Liver (tissue), 9 donors: ENCODE measurements around the gene CALML5. TPM values are rescaled to one million over a fixed set of nuclear protein-coding genes. Genes with fewer than 3 reads are reported as not detected.
A peak's percentile ranks its signal among the peaks of the same experiment; 100 is the strongest.

Experiments
- DNase-seq: peaks from one replicate; pipeline ENCODE4 v3.0.0-alpha.2; 2017; ENCODE audit warnings: low spot score
- H3K27ac ChIP-seq, 2 donors: one replicate each; pipeline ENCODE4 v1.7.0; 2013; ENCODE audit warnings: inconsistent platforms in 2 of 2, low read length in 2 of 2, control low read depth in 1 of 2, low read depth in 1 of 2, mild to moderate bottlenecking in 1 of 2
- H3K27me3 ChIP-seq, 4 donors: one replicate each; pipeline versions ENCODE4 v1.6.1 to v1.7.0; 2013; ENCODE audit warnings: low read length in 3 of 4, inconsistent platforms in 1 of 4, mild to moderate bottlenecking in 1 of 4, moderate library complexity in 1 of 4; ENCODE audit not compliant: control insufficient read depth in 4 of 4, insufficient read depth in 4 of 4
- H3K36me3 ChIP-seq, 4 donors: one replicate each; pipeline versions ENCODE4 v1.6.1 to v1.7.0; 2013; ENCODE audit warnings: low read length in 3 of 4, mild to moderate bottlenecking in 3 of 4, low read depth in 1 of 4, moderate library complexity in 1 of 4; ENCODE audit not compliant: control insufficient read depth in 4 of 4, insufficient read depth in 3 of 4
- H3K4me1 ChIP-seq, 4 donors: one replicate each; pipeline versions ENCODE4 v1.6.1 to v1.7.0; 2013; ENCODE audit warnings: low read length in 3 of 4, mild to moderate bottlenecking in 3 of 4, moderate library complexity in 1 of 4; ENCODE audit not compliant: control insufficient read depth in 4 of 4, insufficient read depth in 4 of 4
- H3K4me3 ChIP-seq, 3 donors: one replicate each; pipeline versions ENCODE4 v1.6.1 to v1.7.0; 2013; ENCODE audit warnings: low read length in 3 of 3, control low read depth in 1 of 3, low read depth in 1 of 3, mild to moderate bottlenecking in 1 of 3
- H3K9ac ChIP-seq, 2 donors: one replicate each; pipeline ENCODE4 v1.7.0; 2013; ENCODE audit warnings: low read length in 2 of 2, mild to moderate bottlenecking in 2 of 2, moderate library complexity in 2 of 2, control low read depth in 1 of 2, low read depth in 1 of 2
- H3K9me3 ChIP-seq, 4 donors: one replicate each; pipeline versions ENCODE4 v1.6.1 to v1.7.0; 2013; ENCODE audit warnings: low read length in 3 of 4; ENCODE audit not compliant: control insufficient read depth in 4 of 4
- EGR1 ChIP-seq, 2 donors: IDR thresholded peaks; 2 replicates each; pipeline ENCODE4 v1.6.1; 2016 to 2018; ENCODE audit warnings: antibody characterized with exemption in 2 of 2, low read depth in 2 of 2
- FOXA1 ChIP-seq: IDR thresholded peaks from 2 replicates; pipeline ENCODE4 v1.6.1; 2016; ENCODE audit warnings: antibody characterized with exemption
- FOXA2 ChIP-seq: IDR thresholded peaks from 2 replicates; pipeline ENCODE4 v1.6.1; 2016; ENCODE audit warnings: antibody characterized with exemption
- JUND ChIP-seq, 2 donors: IDR thresholded peaks; 2 replicates each; pipeline ENCODE4 v1.6.1; 2016; ENCODE audit warnings: antibody characterized with exemption in 2 of 2
- NR2F2 ChIP-seq: IDR thresholded peaks from 2 replicates; pipeline ENCODE4 v1.6.1; 2016; ENCODE audit warnings: antibody characterized with exemption
- RAD21 ChIP-seq, 2 donors: IDR thresholded peaks; 2 replicates each; pipeline ENCODE4 v1.6.1; 2016; ENCODE audit warnings: antibody characterized with exemption in 2 of 2, mild to moderate bottlenecking in 2 of 2
- RXRA ChIP-seq, 2 donors: IDR thresholded peaks; 2 replicates each; pipeline ENCODE4 v1.6.1; 2017 to 2018; ENCODE audit warnings: antibody characterized with exemption in 2 of 2, mild to moderate bottlenecking in 1 of 2
- SP1 ChIP-seq: IDR thresholded peaks from 2 replicates; pipeline ENCODE4 v1.6.1; 2018; ENCODE audit warnings: antibody characterized with exemption, mild to moderate bottlenecking
- TAF1 ChIP-seq: conservative IDR thresholded peaks from 2 replicates; pipeline ENCODE4 v1.6.1; 2016; ENCODE audit warnings: antibody characterized with exemption, mild to moderate bottlenecking
- YY1 ChIP-seq: IDR thresholded peaks from 2 replicates; pipeline ENCODE4 v1.6.1; 2016; ENCODE audit warnings: antibody characterized with exemption, mild to moderate bottlenecking
- ZBTB33 ChIP-seq: IDR thresholded peaks from 2 replicates; pipeline ENCODE4 v1.6.1; 2016; ENCODE audit warnings: antibody characterized with exemption
- WGBS: extraction: QIAGEN DNeasy Blood & Tissue Kit; methylation state at CpG from one replicate; pipeline ENCODE4 v1.1.7; 2013; 5-methylcytosine and 5-hydroxymethylcytosine counted together
- polyA plus RNA-seq, 2 donors: library from polyadenylated mRNA; stranded (reverse) in 1 of 2; unstranded in 1 of 2; fragments of 200-250 nt in 1 of 2; fragments of >200 nt in 1 of 2; fragmentation: Nextera tagmentation in 1 of 2; extraction: Ambion mirVana in 1 of 2; gene quantifications; one replicate each; pipeline versions ENCODE4 v1.2.1 to v1.2.3, GENCODE V29; 2013 to 2015
- total RNA-seq, 2 donors: library from RNA; depleted of rRNA; stranded (reverse); fragments of >200 nt; gene quantifications; one replicate each; pipeline ENCODE4 v1.2.3, GENCODE V29; 2014
- TF ChIP-seq, protein P1 (sequence below): IDR thresholded peaks from 2 replicates; pipeline ENCODE4 v1.6.1; 2016; ENCODE audit warnings: antibody characterized with exemption, mild to moderate bottlenecking
- donor health status: healthy.
- donor health status: healthy.
- donor health status: healthy.
- donor health status: healthy.
- donor health status: healthy.

The CALML5 gene
- total and polyA plus RNA-seq, 4 donors, result not detected

DNA sequence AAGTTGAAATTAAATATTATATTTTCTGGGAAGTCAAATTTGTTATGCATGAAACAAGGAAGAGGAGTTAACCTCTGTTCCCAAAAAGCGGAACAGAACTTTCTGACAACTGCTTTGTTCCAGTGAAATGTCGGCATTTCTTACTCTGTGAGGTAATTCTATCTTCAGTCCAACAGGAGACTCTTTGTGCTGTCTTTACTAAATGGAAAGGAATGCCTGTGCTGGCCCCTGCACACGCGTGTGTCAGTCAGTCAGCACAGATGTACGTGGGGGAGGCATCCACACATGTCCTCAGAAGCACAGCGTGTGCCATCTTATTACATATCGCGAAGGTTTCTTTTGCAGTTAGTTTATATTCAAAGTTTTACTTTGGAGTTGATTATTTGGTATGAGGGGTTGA, 49.5 kb downstream of the CALML5 start (continued):
- no peak for TF ChIP-seq FOXA2
- TF ChIP-seq YY1, result peak; percentile 46

- Histone ChIP-seq H3K27me3 (no peaks in the 10 kb centered on the region), H3K9me3 (no peaks in the 10 kb centered on the region), H3K4me3 (peak overlapping the region in 2 of 3 donors; percentile 45 to 83), H3K9ac (peak overlapping the region; percentile 92 to 100), H3K4me1 (peaks cover 0 to 22% (median 9%) of the 10 kb centered on the region in 4 donors), H3K36me3 (peaks cover 1 to 22% (median 18%) of the 10 kb centered on the region in 4 donors), H3K27ac (peak overlapping the region; percentile 80 to 81)
- WGBS, result 14% methylated on average over 2 of the region's 2 CpGs
- DNase-seq, result no peak
- no peak for TF ChIP-seq FOXA1
- no peak for TF ChIP-seq JUND (IDR thresholded peaks at IDR 0.05)
- TF ChIP-seq YY1, result no peak
- no peak for TF ChIP-seq FOXA2
- no peak for TF ChIP-seq NR2F2
- TF ChIP-seq SP1, result no peak
- TF ChIP-seq RAD21 (IDR thresholded peaks at IDR 0.05), result no peak
- no peak for TF ChIP-seq EGR1 (IDR thresholded peaks at IDR 0.05; ENCODE audit: low read depth in 2 of 2)
- TF ChIP-seq, protein P1, sequence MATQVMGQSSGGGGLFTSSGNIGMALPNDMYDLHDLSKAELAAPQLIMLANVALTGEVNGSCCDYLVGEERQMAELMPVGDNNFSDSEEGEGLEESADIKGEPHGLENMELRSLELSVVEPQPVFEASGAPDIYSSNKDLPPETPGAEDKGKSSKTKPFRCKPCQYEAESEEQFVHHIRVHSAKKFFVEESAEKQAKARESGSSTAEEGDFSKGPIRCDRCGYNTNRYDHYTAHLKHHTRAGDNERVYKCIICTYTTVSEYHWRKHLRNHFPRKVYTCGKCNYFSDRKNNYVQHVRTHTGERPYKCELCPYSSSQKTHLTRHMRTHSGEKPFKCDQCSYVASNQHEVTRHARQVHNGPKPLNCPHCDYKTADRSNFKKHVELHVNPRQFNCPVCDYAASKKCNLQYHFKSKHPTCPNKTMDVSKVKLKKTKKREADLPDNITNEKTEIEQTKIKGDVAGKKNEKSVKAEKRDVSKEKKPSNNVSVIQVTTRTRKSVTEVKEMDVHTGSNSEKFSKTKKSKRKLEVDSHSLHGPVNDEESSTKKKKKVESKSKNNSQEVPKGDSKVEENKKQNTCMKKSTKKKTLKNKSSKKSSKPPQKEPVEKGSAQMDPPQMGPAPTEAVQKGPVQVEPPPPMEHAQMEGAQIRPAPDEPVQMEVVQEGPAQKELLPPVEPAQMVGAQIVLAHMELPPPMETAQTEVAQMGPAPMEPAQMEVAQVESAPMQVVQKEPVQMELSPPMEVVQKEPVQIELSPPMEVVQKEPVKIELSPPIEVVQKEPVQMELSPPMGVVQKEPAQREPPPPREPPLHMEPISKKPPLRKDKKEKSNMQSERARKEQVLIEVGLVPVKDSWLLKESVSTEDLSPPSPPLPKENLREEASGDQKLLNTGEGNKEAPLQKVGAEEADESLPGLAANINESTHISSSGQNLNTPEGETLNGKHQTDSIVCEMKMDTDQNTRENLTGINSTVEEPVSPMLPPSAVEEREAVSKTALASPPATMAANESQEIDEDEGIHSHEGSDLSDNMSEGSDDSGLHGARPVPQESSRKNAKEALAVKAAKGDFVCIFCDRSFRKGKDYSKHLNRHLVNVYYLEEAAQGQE, result no peak
- TF ChIP-seq ZBTB33, result no peak
- TF ChIP-seq RXRA (IDR thresholded peaks at IDR 0.05), result no peak
- TF ChIP-seq TAF1, result no peak
Measured at GRCh38 chr10:5449227-5449626, 50.1 kb downstream of the CALML5 start.

Other genes with a start within 250 kb of the CALML5 start
- gene UCN3, start 134.6 kb downstream of the CALML5 start, total RNA-seq, result under 1 TPM in 1 of 2 donors, not detected in 1; 0.23 TPM
- gene UCN3, start 134.6 kb downstream of the CALML5 start, polyA plus RNA-seq, result not detected
- under 1 TPM in 1 of 2 donors, not detected in 1; 0.75 TPM for gene TUBAL3, start 94.7 kb downstream of the CALML5 start, total RNA-seq
- not detected for gene TUBAL3, start 94.7 kb downstream of the CALML5 start, polyA plus RNA-seq
- 10 to 100 TPM; 34.9 to 38.6 TPM for gene NET1, start 87.0 kb downstream of the CALML5 start, total RNA-seq
- 10 to 100 TPM; 16.2 TPM for gene NET1, start 87.0 kb downstream of the CALML5 start, polyA plus RNA-seq
- gene CALML3, start 25.4 kb upstream of the CALML5 start, total RNA-seq, result not detected
- gene CALML3, start 25.4 kb upstream of the CALML5 start, polyA plus RNA-seq, result not detected
- 10 to 100 TPM in 1 of 2 donors, 1 to 10 TPM in 1; 8.5 to 48.3 TPM for gene ASB13, start 167.0 kb upstream of the CALML5 start, total RNA-seq
- gene ASB13, start 167.0 kb upstream of the CALML5 start, polyA plus RNA-seq, result 10 to 100 TPM; 40.8 to 44.2 TPM
- gene TASOR2, start 185.3 kb upstream of the CALML5 start, total RNA-seq, result 10 to 100 TPM; 18.9 to 40.3 TPM
- gene TASOR2, start 185.3 kb upstream of the CALML5 start, polyA plus RNA-seq, result 1 to 10 TPM; 7.6 to 9.5 TPM